C1 segment of cervical spinal cord (tissue), 14 donors: ENCODE measurements around the gene FAM98C.

Experiments used
- DNase-seq, 14 donors: peaks; one replicate each; lab custom pipeline; 2025; lab: John Stamatoyannopoulos, UW

Gene FAM98C

DNA sequence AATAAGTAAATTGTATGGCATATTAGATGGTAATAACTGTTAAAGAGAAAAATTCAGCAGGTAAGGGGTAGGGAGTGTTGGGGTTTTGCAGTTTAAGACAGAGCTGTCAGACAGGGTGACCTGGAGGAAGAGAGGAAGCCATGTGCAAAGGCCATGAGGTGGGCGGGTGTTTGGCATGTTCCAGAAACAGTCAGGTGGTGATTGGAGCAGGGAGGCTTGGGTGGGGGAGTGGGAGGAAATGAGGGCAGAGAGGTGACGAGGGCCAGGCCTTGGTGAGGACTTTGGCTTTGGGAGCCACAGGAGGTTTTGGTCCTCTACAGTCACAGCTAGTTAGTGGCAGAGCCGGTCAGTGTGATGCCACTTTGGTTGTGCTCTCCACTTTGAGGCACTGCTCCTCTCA, 50.7 kb downstream of the FAM98C start:
- no peak for DNase-seq

DNA sequence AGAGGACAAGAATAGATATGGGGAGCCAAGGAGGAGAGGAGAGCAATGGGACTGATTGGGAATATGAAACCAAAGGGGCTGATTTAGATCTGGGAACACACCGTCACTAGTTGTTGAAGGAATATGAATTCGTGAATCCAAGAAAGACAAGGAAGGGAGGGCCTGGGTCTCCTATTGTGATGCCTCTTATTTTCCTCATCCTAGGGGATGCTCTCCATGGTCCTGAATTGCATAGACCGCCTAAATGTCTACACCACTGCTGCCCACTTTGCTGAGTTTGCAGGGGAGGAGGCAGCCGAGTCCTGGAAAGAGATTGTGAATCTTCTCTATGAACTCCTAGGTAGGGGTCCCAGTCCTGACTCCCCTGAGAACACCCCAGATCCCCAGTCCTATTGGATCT, 52.1 kb downstream of the FAM98C start:
- no peak for DNase-seq

DNA sequence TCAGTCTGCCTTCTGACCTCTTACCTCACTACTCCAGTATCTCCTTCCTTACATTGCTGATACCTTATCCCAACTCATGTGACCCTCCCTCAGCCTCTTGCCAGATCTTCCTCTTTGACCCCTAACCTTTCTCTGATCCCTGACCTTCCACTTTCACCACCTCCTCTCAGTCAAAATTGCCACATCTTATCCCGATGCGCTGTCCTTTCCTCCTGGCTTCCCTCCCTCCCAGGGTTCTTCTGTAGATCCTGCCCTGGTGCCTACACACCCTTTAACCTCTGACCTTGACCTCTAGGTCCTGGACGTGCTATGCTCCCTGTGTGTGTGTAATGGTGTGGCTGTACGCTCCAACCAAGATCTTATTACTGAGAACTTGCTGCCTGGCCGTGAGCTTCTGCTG, 54.3 kb downstream of the FAM98C start:
- no peak for DNase-seq

DNA sequence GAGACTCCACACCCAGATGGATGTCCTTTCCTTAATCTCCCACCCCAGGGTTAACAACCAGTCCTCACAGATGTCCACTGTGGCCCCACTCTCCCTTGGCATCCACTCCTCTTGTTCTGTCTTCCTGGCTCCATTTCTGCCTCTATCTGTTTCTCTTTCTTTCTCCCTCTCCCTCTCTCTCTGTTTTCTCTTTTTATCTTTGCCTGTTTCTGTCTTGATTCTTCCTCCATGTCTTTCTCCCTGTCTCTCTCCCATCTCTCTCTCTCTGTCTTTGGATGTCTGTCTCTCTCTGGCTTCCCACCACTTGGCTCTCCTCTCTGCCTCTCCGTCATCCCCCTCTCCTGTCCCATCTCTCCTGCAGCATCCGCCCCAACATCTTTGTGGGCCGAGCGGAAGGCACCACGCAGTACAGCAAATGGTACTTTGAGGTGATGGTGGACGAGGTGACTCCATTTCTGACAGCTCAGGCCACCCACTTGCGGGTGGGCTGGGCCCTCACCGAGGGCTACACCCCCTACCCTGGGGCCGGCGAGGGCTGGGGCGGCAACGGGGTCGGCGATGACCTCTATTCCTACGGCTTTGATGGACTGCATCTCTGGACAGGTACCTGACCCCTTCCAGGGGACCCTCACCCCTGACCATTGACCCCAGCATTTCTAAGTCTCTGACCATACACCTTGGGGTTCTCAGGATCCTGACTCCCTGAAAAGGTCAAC, 55.0 kb downstream of the FAM98C start:
- no peak for DNase-seq
